ENCODE data around the gene RPL3.
A peak's percentile ranks its signal among the peaks of the same experiment; 100 is the strongest.

RPL3 gene

GRCh38 chr22:39288135-39288898 is 31.1 kb downstream of the RPL3 start:
- Histone ChIP-seq H3K23ac (ENCODE audit: low read length) (no peak overlapping the region), H2BK12ac (ENCODE audit: low read length) (peak overlapping the region; percentile 19), H3K9me3 (ENCODE audit: insufficient read depth, low read depth, low read length) (no peaks in the 10 kb centered on the region), H2AFZ (ENCODE audit: insufficient read depth, low read length, poor library complexity) (no peak overlapping the region), H2AK5ac (ENCODE audit: low read length) (no peak overlapping the region), H3K79me2 (ENCODE audit: control insufficient read depth, insufficient read depth, low read length, poor library complexity) (no peaks in the 10 kb centered on the region), H3K4me2 (ENCODE audit: low read length) (no peak overlapping the region), H3K79me1 (ENCODE audit: low read length) (peaks cover 17% of the 10 kb centered on the region), H2BK5ac (ENCODE audit: low read depth, low read length, poor library complexity) (no peak overlapping the region), H2BK120ac (ENCODE audit: insufficient read depth, low read length, poor library complexity) (no peak overlapping the region), H3K4me3 (ENCODE audit: low read depth, low read length) (no peak overlapping the region), H3K18ac (ENCODE audit: low read length) (no peak overlapping the region), H4K12ac (ENCODE audit: low read depth, low read length) (no peak overlapping the region), H4K91ac (ENCODE audit: low read depth, low read length) (no peak overlapping the region), H4K8ac (ENCODE audit: low read depth, low read length) (no peak overlapping the region), H3K36me3 (ENCODE audit: control insufficient read depth in 1 of 2, insufficient read depth in 2 of 2, low read length in 2 of 2) (no peaks in the 10 kb centered on the region), H3K27me3 (ENCODE audit: insufficient read depth, low read length) (no peaks in the 10 kb centered on the region), H3K27ac (ENCODE audit: low read depth, low read length) (no peak overlapping the region), H3K4ac (ENCODE audit: low read depth, low read length) (no peak overlapping the region), H3K9ac (ENCODE audit: low read length) (no peak overlapping the region), H3K14ac (ENCODE audit: low read length) (no peak overlapping the region), H3K4me1 (ENCODE audit: control insufficient read depth in 1 of 2, insufficient read depth in 2 of 2, low read length in 2 of 2) (peaks cover 43% of the 10 kb centered on the region in 2 experiments)
- WGBS (ENCODE audit: extremely low coverage, insufficient coverage, insufficient read length) = no CpG with 5 or more reads among the region's 13 CpGs
- DNase-seq = peak; percentile 53 to 56

GRCh38 chr22:39287076-39287725 is 32.2 kb downstream of the RPL3 start:
- no peak overlapping the region for H4K8ac ChIP-seq (ENCODE audit: low read depth, low read length)
- H4K91ac ChIP-seq (ENCODE audit: low read depth, low read length) = no peak overlapping the region
- H3K4me1 ChIP-seq (ENCODE audit: control insufficient read depth in 1 of 2, insufficient read depth in 2 of 2, low read length in 2 of 2) = peaks cover 38 to 41% of the 10 kb centered on the region in 2 experiments
- H3K4ac ChIP-seq (ENCODE audit: low read depth, low read length) = no peak overlapping the region
- no peak overlapping the region for H2BK12ac ChIP-seq (ENCODE audit: low read length)
- H3K18ac ChIP-seq (ENCODE audit: low read length) = no peak overlapping the region
- no peak overlapping the region for H3K27ac ChIP-seq (ENCODE audit: low read depth, low read length)
- H3K36me3 ChIP-seq (ENCODE audit: control insufficient read depth in 1 of 2, insufficient read depth in 2 of 2, low read length in 2 of 2) = no peaks in the 10 kb centered on the region
- no peak overlapping the region for H3K23ac ChIP-seq (ENCODE audit: low read length)
- no peak overlapping the region for H2AK5ac ChIP-seq (ENCODE audit: low read length)
- H3K79me1 ChIP-seq (ENCODE audit: low read length) = peaks cover 22% of the 10 kb centered on the region
- H3K9ac ChIP-seq (ENCODE audit: low read length) = no peak overlapping the region
- H3K9me3 ChIP-seq (ENCODE audit: insufficient read depth, low read depth, low read length) = no peaks in the 10 kb centered on the region
- peak; percentile 96 to 98 for DNase-seq
- H3K79me2 ChIP-seq (ENCODE audit: control insufficient read depth, insufficient read depth, low read length, poor library complexity) = no peaks in the 10 kb centered on the region
- no CpG with 5 or more reads among the region's 8 CpGs for WGBS (ENCODE audit: extremely low coverage, insufficient coverage, insufficient read length)
- H3K14ac ChIP-seq (ENCODE audit: low read length) = no peak overlapping the region
- H2AFZ ChIP-seq (ENCODE audit: insufficient read depth, low read length, poor library complexity) = no peak overlapping the region
- H3K4me3 ChIP-seq (ENCODE audit: low read depth, low read length) = no peak overlapping the region
- no peak overlapping the region for H2BK120ac ChIP-seq (ENCODE audit: insufficient read depth, low read length, poor library complexity)
- no peaks in the 10 kb centered on the region for H3K27me3 ChIP-seq (ENCODE audit: insufficient read depth, low read length)
- H3K4me2 ChIP-seq (ENCODE audit: low read length) = no peak overlapping the region
- no peak overlapping the region for H4K12ac ChIP-seq (ENCODE audit: low read depth, low read length)
- H2BK5ac ChIP-seq (ENCODE audit: low read depth, low read length, poor library complexity) = no peak overlapping the region

GRCh38 chr22:39284983-39285382 is 34.4 kb downstream of the RPL3 start:
- WGBS (ENCODE audit: extremely low coverage, insufficient coverage, insufficient read length) = no CpG with 5 or more reads among the region's 3 CpGs
- H3K4me2 ChIP-seq (ENCODE audit: low read length) = no peak overlapping the region

GRCh38 chr22:39284142-39284980 is 35.1 kb downstream of the RPL3 start:
- Histone ChIP-seq H3K36me3 (ENCODE audit: control insufficient read depth in 1 of 2, insufficient read depth in 2 of 2, low read length in 2 of 2) (no peaks in the 10 kb centered on the region), H4K8ac (ENCODE audit: low read depth, low read length) (no peak overlapping the region), H3K79me2 (ENCODE audit: control insufficient read depth, insufficient read depth, low read length, poor library complexity) (no peaks in the 10 kb centered on the region), H4K91ac (ENCODE audit: low read depth, low read length) (no peak overlapping the region), H3K9ac (ENCODE audit: low read length) (no peak overlapping the region), H2AK5ac (ENCODE audit: low read length) (no peak overlapping the region), H3K14ac (ENCODE audit: low read length) (no peak overlapping the region), H3K79me1 (ENCODE audit: low read length) (peaks cover 11% of the 10 kb centered on the region), H3K27ac (ENCODE audit: low read depth, low read length) (no peak overlapping the region), H2BK5ac (ENCODE audit: low read depth, low read length, poor library complexity) (no peak overlapping the region), H3K9me3 (ENCODE audit: insufficient read depth, low read depth, low read length) (no peaks in the 10 kb centered on the region), H2BK120ac (ENCODE audit: insufficient read depth, low read length, poor library complexity) (no peak overlapping the region), H2BK12ac (ENCODE audit: low read length) (no peak overlapping the region), H4K12ac (ENCODE audit: low read depth, low read length) (no peak overlapping the region), H3K27me3 (ENCODE audit: insufficient read depth, low read length) (no peaks in the 10 kb centered on the region), H3K4me3 (ENCODE audit: low read depth, low read length) (no peak overlapping the region), H3K18ac (ENCODE audit: low read length) (no peak overlapping the region), H3K4me1 (ENCODE audit: control insufficient read depth in 1 of 2, insufficient read depth in 2 of 2, low read length in 2 of 2) (peaks cover 18 to 24% of the 10 kb centered on the region in 2 experiments), H3K23ac (ENCODE audit: low read length) (no peak overlapping the region), H3K4ac (ENCODE audit: low read depth, low read length) (no peak overlapping the region), H2AFZ (ENCODE audit: insufficient read depth, low read length, poor library complexity) (no peak overlapping the region), H3K4me2 (ENCODE audit: low read length) (no peak overlapping the region)
- no CpG with 5 or more reads among the region's 19 CpGs for WGBS (ENCODE audit: extremely low coverage, insufficient coverage, insufficient read length)
- DNase-seq = no peak

More at GRCh38 chr22:39284983-39285382, 34.4 kb downstream of the RPL3 start:
- Histone ChIP-seq H3K14ac (ENCODE audit: low read length) (no peak overlapping the region), H3K79me1 (ENCODE audit: low read length) (peaks cover 12% of the 10 kb centered on the region), H3K4me1 (ENCODE audit: control insufficient read depth in 1 of 2, insufficient read depth in 2 of 2, low read length in 2 of 2) (peaks cover 19 to 24% of the 10 kb centered on the region in 2 experiments), H3K36me3 (ENCODE audit: control insufficient read depth in 1 of 2, insufficient read depth in 2 of 2, low read length in 2 of 2) (no peaks in the 10 kb centered on the region), H3K27me3 (ENCODE audit: insufficient read depth, low read length) (no peaks in the 10 kb centered on the region), H3K9ac (ENCODE audit: low read length) (no peak overlapping the region), H2BK5ac (ENCODE audit: low read depth, low read length, poor library complexity) (no peak overlapping the region), H3K4ac (ENCODE audit: low read depth, low read length) (no peak overlapping the region), H2BK120ac (ENCODE audit: insufficient read depth, low read length, poor library complexity) (no peak overlapping the region), H2AK5ac (ENCODE audit: low read length) (peak overlapping the region; percentile 36), H4K8ac (ENCODE audit: low read depth, low read length) (no peak overlapping the region), H3K23ac (ENCODE audit: low read length) (no peak overlapping the region), H2AFZ (ENCODE audit: insufficient read depth, low read length, poor library complexity) (no peak overlapping the region), H3K79me2 (ENCODE audit: control insufficient read depth, insufficient read depth, low read length, poor library complexity) (no peaks in the 10 kb centered on the region), H3K18ac (ENCODE audit: low read length) (no peak overlapping the region), H3K9me3 (ENCODE audit: insufficient read depth, low read depth, low read length) (no peaks in the 10 kb centered on the region), H4K12ac (ENCODE audit: low read depth, low read length) (no peak overlapping the region), H3K4me3 (ENCODE audit: low read depth, low read length) (no peak overlapping the region), H3K27ac (ENCODE audit: low read depth, low read length) (no peak overlapping the region), H2BK12ac (ENCODE audit: low read length) (peak overlapping the region; percentile 26), H4K91ac (ENCODE audit: low read depth, low read length) (no peak overlapping the region)
- no peak for DNase-seq

All from trophoblast cell (in vitro differentiated cells and primary cell).